T-helper 2 cell (primary cell): Measurements from ENCODE around the gene PAX9.
"Not testable (repeated sequence)": the region's sequence is repeated elsewhere in the genome, so short reads cannot be mapped to it uniquely, and the experiment has no call there.

Experiments used
- DNase-seq, 5 experiments: peaks; one replicate each; pipeline versions ENCODE4 v3.0.0 to v3.0.0-alpha.2; 2012 to 2022

The PAX9 gene

DNA sequence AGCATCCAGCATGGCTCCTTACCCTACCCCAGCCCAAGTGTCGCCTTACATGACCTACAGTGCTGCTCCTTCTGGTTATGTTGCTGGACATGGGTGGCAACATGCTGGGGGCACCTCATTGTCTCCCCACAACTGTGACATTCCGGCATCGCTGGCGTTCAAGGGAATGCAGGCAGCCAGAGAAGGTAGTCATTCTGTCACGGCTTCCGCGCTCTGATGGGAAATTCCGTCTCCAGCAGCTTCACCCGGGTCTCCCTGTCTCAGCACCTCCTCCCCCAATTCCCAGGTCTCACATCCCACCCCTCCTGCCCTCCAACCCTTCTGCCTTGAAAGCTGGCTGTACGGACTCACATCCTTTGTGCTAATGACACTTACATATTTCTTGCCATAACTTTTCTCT is 14.6 kb downstream of the PAX9 start:
- DNase-seq, result no peak

GRCh38 chr14:36682338-36682737 is 20.7 kb downstream of the PAX9 start:
- no peak for DNase-seq

DNA sequence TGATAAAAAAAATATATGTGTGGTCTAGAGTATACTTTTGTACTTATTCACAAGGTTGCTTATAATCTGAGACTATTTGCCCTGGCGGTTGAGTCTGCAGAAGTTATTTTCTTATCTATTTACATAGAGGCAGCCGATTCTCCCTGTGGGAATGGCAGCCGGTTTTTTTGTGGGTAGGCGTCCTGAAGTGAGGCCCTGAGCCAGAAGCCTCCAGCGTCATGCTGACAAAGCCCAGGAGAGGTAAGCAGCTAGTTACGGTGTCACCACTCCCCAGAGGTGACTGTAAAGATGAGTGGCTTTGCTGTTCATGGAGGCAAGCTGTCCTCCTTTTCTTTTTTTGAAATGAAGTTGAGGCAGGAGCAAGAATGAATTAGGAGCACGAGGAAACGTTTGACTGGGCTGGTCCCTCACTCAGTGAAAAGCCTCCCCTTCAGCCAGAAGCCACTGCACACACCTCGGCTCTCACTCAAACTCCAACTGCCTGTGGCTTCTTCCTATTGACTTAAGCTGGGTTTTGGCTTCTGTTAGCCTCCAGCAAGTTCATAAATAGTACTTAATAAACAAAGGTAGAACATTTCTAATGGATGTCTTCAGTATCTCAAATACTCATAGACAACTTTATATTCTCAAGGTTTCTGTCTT is 21.5 kb downstream of the PAX9 start:
- no peak for DNase-seq

GRCh38 chr14:36684946-36685345 is 23.3 kb downstream of the PAX9 start:
- DNase-seq, result no peak

DNA sequence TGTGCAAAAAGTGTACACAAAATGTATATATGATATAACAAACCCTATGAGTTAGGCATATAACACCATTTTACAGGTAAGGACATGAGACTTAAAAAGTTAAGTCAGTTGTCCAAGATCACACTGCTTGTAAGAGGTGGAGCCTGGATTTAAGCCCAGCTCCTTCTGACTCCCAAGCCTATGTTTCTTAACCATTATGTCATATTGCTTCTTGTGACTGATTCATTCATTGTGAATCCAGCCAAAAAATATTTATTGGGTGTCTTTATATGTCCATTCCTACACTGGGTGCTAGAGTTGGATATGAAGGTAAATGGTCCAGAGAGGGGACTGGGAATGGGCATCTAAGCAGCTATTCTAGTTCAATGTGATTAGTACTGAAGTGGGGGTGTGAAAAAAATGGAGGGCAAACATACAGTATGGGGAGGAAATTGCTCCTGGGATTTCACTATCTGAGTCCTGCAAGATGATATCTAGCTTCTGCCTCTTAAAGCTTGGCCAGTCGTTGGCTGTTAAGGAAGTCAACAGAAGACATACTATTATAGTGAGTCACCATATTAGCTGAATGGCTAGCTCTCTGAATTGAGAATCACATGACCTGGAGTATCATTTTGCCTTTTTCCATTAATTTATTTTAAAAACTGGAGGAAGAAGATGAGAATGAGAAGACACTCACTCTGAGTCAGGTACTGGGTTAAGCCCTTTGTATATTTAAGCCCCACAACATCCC is 28.8 kb downstream of the PAX9 start:
- DNase-seq, result no peak

- not testable (repeated sequence) for DNase-seq
Measured at GRCh38 chr14:36699420-36699819, 37.8 kb downstream of the PAX9 start.

DNA sequence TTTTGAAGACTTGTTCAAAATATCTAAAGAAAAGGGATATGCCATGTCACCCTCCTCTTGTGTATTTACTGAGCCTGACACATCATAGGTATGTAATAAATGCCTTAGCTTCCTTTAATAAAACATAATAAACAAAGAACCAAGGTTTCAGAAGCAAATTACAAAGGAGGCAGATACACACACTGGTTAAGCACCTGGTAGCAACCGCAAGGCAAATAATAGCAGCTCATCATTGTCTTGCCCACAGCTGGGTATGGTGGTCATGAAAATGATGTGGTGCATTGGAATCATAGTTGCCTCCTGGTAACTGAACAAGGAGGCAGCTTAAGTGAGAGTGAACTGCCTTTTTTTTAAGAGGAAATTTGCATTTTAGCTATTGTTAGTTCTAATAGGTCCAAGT is 39.0 kb downstream of the PAX9 start:
- DNase-seq, result no peak

DNA sequence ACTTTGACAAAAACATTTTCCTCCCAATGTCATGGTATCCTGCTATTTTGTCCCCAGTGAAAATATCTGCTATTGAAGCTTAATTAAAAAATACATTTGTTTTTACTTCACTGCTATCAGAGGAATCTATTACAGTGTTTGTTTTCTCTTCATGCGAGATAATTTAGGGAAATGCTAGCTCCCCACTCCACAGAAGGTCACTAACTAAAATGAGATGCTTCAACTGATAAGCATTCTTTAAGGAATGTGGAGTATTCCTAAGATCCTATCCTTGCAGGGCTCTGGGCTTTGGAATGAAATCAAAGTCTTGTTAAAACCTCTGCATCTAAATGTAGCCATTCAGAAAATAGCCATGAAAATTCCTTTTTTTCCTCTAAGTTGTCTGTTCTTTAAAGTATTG is 39.5 kb downstream of the PAX9 start:
- DNase-seq, result no peak

DNA sequence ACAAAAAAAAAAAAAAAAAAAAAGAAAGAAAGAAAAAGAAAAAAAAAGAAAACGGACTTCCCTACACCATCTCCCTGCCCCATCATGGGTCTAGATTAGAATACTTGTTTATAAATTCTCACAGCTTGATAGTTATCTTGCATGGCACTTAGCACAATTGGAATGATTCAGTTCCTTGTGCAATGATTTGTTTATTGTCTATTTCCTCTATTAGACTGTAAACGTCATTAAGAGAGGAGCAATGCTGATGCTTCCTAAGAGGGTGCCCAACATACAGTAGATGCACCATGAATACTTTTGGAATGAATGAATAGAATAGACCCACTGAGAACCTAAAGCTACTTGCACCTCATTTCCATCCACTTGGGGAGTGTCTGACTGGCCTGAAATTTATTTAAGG is 40.8 kb downstream of the PAX9 start:
- DNase-seq, result no peak

GRCh38 chr14:36707570-36707969 is 45.9 kb downstream of the PAX9 start:
- DNase-seq, result no peak

DNA sequence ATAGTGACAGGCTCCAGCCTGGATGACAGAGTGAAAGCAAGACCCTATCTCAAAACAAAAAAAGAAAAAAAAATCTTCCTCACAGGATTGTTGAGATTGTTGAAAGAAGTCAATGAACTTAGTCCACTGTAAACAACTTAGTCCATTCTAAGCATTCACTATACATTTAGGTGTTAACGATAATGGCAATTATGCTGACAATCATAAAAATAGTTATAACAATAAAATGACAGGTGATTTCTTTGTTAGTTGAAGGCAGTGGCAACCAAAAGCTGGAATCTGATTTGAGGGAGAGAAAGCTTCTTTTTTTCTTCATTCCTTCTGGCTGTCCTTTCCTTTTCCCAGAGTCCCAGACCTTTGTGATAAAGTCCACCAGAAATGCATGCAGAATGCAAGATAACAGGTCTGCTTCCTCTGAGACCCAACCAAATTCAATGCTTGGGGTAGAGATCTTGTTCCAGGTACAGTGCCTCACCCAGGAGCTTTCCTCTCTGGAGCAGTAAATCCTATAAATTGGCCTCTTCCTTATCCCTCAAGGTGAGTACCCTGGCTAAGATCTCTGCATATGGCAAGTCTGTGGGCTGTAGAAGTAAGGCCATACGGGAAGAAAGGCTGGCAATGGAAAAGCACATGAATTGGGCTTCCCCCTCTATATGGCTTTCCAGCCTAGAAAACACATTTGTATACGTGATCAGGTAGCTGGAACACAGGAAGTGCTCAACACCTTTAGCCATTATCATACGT is 52.5 kb downstream of the PAX9 start:
- DNase-seq, result no peak

DNA sequence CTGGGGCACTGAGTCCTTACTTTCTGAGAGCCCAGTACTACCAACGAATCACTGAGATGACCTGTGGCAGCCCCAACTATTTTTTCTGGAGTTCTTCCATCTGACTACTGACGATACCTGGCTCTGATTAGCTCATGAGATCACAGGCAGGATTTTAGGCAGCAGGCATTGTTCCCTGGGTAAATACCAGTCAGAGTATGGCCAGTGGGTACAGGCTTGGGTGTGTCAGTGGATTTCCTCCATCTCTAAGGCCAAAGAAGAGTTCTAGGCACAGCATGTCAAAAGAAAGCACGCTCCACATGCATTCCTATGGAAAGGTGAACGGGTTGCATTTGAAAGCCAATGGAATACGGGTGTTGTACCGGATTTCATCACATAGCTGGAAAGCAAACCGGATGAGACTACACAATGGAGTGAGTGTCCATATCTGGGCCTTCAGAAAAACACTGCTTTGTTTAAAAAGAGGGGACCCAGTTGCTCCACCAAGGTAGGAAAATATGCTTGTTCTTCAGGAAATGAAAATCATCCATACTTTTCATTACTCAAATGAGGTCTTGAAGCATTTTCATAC is 55.0 kb downstream of the PAX9 start:
- no peak for DNase-seq

DNA sequence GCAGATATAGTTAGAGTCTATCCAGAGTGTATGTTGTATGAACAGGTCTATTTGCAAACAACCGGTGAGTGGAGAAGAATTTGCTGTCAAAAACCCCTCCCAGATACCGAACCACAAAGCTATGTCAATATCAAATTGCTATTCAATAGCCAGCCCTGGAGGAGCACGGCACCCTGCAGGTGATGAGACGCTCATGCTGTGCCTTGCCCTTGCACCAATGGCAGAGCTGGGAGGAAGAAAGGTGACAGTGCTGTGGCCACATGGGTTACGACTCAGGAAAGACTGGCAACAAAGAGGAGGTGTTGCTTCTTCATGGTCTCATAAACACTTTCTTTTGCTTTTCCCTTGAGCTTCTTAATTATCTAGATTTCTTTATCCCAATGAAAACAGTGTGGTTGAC is 55.7 kb downstream of the PAX9 start:
- no peak for DNase-seq

DNA sequence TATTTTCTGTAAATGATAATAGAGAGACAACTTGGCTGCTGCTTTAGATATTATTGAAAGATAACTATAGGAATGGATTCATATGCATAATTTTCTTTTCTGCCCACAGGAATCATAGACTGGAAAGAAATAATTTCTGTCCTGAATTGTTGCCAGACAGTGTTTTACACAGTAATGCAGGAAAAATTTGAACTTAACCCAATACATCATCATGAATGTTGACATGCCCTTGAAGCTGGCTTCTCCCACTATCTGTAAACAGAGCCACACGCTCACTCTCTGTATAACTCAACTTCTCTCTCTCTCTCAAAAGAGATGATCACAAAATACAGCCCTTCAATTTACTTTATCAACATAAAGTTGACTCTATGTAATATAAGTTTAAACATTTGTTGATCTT is 56.6 kb downstream of the PAX9 start:
- no peak for DNase-seq

DNA sequence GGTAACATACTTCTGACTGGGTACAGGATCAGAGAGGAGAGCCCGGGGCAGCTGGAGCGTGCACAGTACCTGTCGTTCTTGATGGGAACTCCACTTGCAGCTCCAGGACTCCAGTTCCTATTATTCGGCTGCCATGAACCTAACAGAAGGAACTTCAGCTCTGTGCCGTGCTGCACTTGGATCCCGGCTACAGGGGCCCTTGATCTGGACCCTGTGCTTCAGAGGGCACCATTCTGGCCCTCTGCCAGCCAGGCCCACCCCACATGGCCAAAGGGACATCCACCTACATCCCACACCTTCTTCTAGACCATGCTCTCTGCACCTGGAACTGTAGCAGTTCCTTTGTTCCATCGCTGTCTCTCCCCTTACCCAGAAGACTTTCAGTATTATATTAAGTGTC is 58.2 kb downstream of the PAX9 start:
- no peak for DNase-seq

- DNase-seq, result no peak
Measured at GRCh38 chr14:36720657-36721056, 59.0 kb downstream of the PAX9 start.

GRCh38 chr14:36721877-36722276 is 60.2 kb downstream of the PAX9 start:
- no peak for DNase-seq

GRCh38 chr14:36723530-36723929 is 61.9 kb downstream of the PAX9 start:
- no peak for DNase-seq

DNA sequence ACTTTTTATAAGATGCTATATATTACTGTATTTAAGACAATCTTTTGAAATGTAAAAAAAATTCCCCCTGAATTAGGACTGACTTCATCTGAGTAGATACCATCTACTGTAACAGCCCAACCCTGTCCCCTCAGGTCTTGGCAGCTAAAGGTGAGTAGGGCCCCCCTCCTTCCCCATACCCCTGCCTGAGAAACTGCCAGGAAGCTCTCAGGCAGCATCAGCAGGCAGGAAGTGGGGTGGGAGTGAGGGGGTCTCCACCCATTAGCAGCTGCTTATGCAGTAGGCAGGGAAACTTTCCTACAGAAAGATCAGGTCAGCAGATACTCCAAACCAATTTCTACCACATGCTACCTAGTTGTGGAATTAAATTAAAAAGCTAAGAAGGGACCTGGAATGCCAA is 62.5 kb downstream of the PAX9 start:
- DNase-seq, result no peak

DNA sequence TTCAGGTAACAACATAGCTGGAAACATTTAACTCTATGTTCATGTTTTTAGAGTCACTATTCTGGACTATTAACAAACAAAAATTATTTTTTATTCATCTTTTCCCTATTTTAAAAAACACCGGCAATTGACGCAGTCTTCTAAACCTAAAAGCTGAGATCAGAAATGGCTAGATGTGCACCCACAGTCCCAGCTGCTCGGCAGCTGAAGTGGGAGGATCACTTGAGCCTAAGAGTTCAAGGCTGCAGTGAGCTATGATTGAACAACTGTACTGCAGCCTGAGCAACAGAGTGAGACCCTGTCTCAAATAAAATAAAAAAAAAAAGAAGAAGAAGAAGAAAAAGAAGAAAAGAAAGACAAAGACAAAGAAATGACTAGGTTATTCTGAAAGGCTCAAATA is 64.5 kb downstream of the PAX9 start:
- no peak for DNase-seq
